Measurements from ENCODE around the gene GASK1A.

Gene GASK1A

GRCh38 chr3:42979044-42979972 is at the start of gene GASK1A:
Gene GASK1A (plus strand): TSS chr3:42979311. CDS start chr3:42979643, 332 bp downstream.
- peak within 1 kb of the TSS; percentile 31; the same call in 1 of the 2 replicates for H3K27ac ChIP-seq
- TF ChIP-seq ZFX (IDR thresholded peaks at IDR 0.05) (no peak), CTCF (conservative IDR thresholded peaks at IDR 0.05) (no peak)

GRCh38 chr3:42934111-42934510 is 45.0 kb upstream of the GASK1A start:
- TF ChIP-seq CTCF (conservative IDR thresholded peaks at IDR 0.05) (no peak), ZFX (IDR thresholded peaks at IDR 0.05) (no peak)
- H3K27ac ChIP-seq: no peak overlapping the region

GRCh38 chr3:42934910-42935309 is 44.2 kb upstream of the GASK1A start:
- TF ChIP-seq ZFX (IDR thresholded peaks at IDR 0.05): no peak
- no peak for TF ChIP-seq CTCF (conservative IDR thresholded peaks at IDR 0.05)
- H3K27ac ChIP-seq: no peak overlapping the region

GRCh38 chr3:42935472-42935871 is 43.6 kb upstream of the GASK1A start:
- H3K27ac ChIP-seq: no peak overlapping the region
- TF ChIP-seq ZFX (IDR thresholded peaks at IDR 0.05) (no peak), CTCF (conservative IDR thresholded peaks at IDR 0.05) (no peak)

- no peak overlapping the region for H3K27ac ChIP-seq
- TF ChIP-seq CTCF (conservative IDR thresholded peaks at IDR 0.05) (no peak), ZFX (IDR thresholded peaks at IDR 0.05) (no peak)
These were observed 42.7 kb upstream of the GASK1A start for GRCh38 chr3:42936157-42936981.

GRCh38 chr3:42937334-42937733 is 41.8 kb upstream of the GASK1A start:
- H3K27ac ChIP-seq: no peak overlapping the region
- no peak for TF ChIP-seq ZFX (IDR thresholded peaks at IDR 0.05)
- TF ChIP-seq CTCF (conservative IDR thresholded peaks at IDR 0.05): no peak

GRCh38 chr3:42942693-42943092 is 36.4 kb upstream of the GASK1A start:
- TF ChIP-seq CTCF (conservative IDR thresholded peaks at IDR 0.05) (no peak), ZFX (IDR thresholded peaks at IDR 0.05) (no peak)
- H3K27ac ChIP-seq: no peak overlapping the region
